GM21737 (cell line): ENCODE measurements around the gene MMADHC.
"Not testable (repeated sequence)": the region's sequence is repeated elsewhere in the genome, so short reads cannot be mapped to it uniquely, and the experiment has no call there.

Source experiments
- ATAC-seq: cut with Tn5 transposase; IDR thresholded peaks from one replicate; pipeline ENCODE4 v1.9.1; 2021; ENCODE audit warnings: mild to moderate bottlenecking, moderate library complexity; ENCODE audit not compliant: unreplicated experiment

Gene MMADHC

DNA sequence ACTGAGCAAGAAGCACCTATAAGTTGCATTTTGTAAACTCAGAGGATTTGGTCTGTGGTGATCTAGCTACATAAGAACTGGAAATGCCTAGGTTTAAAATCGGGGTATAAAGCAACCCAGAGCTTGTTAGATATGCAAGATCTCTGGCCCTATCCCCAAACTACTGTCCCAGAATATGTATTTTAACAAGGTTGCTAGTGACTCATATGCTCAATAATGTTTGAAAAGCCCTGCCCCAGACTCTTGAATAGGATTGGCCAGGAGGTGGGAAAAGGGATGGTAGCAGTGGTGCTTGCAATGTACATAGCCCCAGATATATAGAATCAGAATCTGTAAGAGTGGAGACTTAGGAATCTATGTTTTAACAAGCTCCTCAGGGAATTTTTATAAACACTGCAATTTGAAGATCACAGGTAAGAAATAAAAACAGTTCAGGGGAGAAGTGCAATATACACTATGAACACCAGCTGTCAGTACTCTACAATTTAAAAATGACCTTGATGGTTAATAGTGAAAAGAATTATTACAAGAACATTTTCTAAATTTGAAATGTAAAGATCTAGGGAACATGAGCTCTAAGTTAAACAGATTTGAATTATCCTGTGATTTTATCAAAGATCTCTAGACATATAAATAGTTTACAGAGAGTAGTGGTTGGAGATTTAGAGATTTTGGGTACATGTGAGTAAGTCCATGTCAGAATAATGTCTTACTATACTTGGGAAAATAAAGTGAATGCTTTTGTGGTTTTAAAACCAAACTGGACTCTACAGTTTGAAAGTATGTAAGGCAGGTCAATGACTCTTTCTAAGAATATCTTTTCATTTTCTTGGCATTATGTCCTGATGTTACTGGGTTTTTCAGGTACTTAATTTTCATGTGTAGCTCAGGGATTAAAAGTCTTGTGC lies 7.7 kb upstream of the MMADHC start:
- ATAC-seq = no peak

DNA sequence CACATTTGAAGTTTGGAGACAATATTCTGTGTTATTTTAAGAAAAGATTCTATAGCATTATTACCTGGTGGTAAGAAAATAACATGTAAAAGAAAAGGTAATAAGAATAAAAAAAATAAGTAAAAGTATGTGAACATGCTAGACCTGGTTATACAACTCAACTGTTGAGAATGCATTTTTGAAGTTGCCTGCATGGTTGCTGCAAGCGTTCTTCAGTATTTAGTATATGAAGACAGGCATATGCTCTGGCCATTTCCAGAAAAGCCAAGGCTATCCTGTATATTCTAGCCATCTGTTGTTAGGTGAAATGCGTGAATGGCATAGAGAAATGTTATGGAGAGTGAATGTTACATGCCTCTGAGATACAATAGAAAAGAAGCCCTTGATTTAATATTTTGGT lies 6.8 kb upstream of the MMADHC start:
- ATAC-seq = no peak

DNA sequence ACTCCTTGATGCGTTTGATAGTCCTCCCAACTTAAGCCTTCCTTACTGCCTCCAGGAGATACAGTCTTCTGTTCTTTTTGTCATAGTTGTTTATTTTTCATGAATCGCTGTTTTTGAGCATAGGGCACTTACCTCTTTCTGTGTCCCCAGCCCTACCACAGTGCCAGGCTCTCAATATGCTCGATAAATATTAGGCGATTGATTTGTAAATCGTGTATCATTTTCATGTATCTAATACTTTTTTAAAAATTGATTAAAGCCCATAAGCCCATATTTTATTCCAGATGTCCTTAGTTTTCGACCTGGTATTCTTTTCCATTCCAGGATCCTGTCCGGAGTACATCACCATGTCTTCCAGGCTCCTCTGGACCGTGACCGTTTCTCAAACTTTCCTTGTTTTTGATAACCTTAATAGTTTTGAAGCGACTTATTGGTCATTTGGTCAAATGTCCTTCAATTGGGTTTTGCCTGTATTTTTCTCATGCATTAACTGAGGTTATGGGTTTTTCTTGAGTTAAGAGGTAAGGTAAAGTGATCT lies 444 bp upstream of the MMADHC start:
- ATAC-seq = no peak

DNA sequence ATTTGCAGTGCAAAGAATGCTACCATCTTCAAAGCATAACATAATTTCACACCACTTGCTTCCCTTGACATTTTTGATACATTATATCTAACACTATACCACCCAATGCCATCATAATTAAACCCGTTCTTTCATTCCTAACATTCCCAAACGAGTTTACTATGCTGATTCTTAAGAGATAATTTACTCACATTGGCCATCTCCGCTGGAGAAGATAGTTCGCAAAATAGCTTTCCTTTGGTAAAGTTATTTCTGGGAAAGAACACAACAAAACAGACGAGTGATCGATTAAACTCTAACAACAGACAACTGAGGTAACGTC lies 716 bp downstream of the MMADHC start:
- ATAC-seq = no peak

GRCh38 chr2:149586063-149586462 lies 1.5 kb downstream of the MMADHC start:
- no peak for ATAC-seq

DNA sequence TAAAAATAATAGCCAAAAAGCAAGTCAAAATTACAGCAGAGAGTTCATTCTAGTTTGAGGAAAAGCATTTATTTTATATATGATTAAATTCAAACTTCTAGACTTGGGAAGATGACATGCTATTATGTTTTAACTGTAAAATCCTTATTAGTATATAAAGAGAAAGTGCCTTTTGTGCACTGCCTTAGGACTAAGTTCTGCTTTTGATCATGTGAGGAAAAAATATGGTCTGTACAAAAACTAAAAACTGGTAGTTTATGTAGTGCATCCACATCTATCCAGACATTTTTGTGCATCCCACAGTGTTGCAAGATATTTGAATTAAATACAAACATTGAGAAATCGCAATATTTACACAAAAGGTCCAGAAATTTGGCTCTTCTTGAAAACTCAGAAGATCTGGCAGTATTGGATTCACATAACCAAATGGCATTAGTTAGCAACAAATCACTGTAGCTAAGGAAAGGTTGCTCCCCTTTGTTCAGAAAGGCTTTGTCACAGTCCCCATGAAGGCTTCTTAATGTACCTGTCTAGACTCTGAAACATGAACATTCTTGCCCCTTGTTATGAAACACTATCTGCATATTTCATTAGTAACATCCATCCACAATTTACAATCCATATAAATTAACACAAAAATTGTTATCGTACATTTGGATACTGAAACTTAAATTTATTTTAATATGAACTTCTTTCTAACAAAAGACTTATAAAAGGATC lies 2.2 kb downstream of the MMADHC start:
- no peak for ATAC-seq

- no peak for ATAC-seq
Measured at GRCh38 chr2:149579972-149580882, 7.3 kb downstream of the MMADHC start.

- ATAC-seq = no peak
Measured at GRCh38 chr2:149577269-149577668, 10.3 kb downstream of the MMADHC start.

- no peak for ATAC-seq
Measured at GRCh38 chr2:149575752-149576151, 11.8 kb downstream of the MMADHC start.

GRCh38 chr2:149575277-149575676 lies 12.3 kb downstream of the MMADHC start:
- ATAC-seq = no peak

DNA sequence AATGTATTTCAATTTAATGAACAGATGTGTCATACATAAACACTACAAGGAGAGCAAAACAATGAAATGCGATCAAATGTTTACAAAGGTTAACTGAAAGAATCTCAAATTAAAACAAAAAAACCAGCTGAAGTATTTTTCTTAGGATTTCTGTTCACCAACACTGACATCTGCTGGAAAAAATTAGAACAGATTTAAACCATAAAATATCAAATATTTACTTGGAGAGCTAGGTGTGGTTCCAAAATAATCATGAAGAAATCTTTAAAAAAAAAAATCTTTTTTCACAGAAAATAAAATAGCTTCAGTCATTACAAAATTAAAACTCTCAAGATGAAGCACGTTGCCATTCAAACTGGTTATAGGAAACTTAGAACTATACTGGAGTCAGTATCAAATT lies 13.8 kb downstream of the MMADHC start:
- no peak for ATAC-seq

DNA sequence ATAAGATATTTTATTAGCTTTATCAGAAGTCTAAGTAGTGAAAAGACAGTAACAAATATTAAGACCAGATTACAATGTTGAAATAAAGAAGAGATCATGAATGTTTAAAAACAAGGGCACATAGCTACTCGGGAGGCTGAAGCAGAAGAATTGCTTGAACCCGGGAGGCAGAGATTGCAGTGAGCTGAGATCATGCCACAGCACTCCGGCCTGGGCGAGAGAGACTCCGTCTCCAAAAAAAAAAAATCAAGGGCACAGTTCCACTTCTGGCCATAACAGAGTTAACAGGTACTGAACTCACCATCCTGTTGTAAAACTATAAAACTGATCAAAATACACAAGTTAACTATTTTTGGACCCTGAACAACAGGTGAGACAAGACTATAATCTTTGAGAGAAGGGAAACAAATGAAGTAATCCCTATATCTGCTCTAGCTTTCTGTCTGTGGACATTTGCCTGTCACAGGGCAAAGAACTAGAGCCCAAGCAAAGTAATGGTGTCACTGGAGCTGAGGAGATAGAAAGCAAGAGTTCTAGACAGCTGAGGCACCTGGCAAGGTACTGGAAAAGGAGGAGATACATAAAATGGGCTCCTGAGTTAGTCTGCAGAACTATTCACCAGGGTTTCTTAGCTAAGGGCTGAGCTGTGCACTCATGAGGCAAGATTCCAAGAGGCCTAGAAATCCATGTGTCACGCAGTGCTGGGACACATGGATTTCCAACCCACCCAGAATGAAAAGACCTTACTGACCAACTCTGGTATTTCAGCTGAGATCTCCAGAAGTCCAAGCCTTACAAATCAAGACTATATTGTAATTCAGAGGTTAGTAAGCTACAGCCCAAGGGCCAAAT lies 15.2 kb downstream of the MMADHC start:
- ATAC-seq = no peak

- ATAC-seq = no peak
Measured at GRCh38 chr2:149568138-149568537, 19.4 kb downstream of the MMADHC start.

GRCh38 chr2:149566652-149567051 lies 20.9 kb downstream of the MMADHC start:
- ATAC-seq = no peak

- not testable (repeated sequence) for ATAC-seq
Measured at GRCh38 chr2:149565625-149566024, 21.9 kb downstream of the MMADHC start.

- ATAC-seq = no peak
Measured at GRCh38 chr2:149564983-149565382, 22.6 kb downstream of the MMADHC start.

DNA sequence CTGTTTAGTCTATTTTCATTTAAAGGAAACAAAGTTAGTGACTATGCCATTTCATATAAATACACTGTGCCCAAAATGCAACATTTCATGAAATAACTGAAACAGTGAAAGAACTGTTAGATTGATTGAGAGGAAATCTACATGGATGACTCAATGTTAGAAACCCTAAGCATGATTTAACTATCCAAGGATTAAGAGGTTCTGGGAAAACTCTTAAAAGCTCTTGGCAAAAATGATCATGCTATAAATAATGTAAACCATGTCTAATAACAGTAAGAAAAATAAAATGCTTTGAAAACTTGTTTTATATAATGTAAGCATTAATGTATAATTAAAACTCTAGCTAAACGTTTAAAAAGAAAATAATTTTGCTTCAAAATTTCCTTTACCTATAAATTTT lies 23.5 kb downstream of the MMADHC start:
- ATAC-seq = no peak

DNA sequence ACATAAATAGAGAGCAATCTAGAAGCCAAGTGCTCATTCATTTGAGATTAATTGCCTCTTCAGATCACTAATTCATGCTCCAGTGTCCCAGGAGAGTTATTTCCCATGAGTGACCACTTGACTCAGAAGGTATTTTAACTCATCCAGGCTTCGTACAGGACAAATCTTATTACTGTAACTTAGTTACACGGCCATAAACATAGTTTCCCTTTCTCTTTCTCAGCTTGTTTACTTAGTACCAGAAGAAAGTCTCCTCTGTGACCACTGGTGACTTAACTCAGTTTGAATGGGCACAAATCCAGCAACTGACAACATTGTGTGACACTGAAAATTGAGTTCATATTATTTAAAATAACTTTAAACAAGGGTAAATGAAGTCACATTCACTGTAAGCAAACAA lies 25.3 kb downstream of the MMADHC start:
- peak; percentile 83 for ATAC-seq

DNA sequence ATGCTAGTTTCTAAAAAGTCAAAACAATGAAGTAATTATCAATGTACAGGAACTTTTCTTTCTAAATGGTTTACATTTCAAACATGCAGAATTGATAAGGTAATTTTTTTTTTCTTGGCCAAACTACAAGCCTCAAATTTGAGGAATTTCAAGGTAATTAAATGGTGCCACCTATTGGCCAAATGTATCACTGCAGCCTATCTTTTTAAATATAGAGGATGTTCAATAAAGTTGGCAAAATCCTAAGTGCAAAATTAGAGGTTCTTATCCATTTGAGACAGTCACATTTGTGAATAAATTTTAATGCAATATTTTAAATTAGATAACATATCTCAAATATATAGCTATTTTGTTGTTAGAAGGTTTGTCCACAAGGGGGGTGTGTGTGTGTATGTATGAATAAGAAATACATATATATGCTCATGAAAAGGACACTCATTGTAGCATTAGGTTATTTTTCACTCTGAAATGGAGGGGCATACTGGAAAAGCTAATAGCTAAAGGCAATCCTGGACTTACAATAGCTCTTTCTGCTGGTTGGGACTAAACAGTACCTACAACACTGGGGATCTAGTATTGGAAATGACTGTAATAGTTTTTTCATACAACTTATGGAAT lies 26.2 kb downstream of the MMADHC start:
- ATAC-seq = no peak
